AG10803 (cell line): ENCODE measurements around the gene PPP2R5B.
A peak's percentile ranks its signal among the peaks of the same experiment; 100 is the strongest.

ENCODE experiments used
- DNase-seq: peaks from one replicate; pipeline ENCODE4 v3.0.0; 2010; ENCODE audit warnings: low read depth
- H3K4me3 ChIP-seq: 2 replicates; pipeline ENCODE4 v1.5.1; 2011; ENCODE audit warnings: mild to moderate bottlenecking, low read length, control low read depth
- TF ChIP-seq, protein P1 (sequence below): conservative IDR thresholded peaks from 2 replicates; pipeline ENCODE4 v1.5.1; 2011; ENCODE audit warnings: mild to moderate bottlenecking, low read length, control low read depth, inconsistent platforms

The PPP2R5B gene

DNA sequence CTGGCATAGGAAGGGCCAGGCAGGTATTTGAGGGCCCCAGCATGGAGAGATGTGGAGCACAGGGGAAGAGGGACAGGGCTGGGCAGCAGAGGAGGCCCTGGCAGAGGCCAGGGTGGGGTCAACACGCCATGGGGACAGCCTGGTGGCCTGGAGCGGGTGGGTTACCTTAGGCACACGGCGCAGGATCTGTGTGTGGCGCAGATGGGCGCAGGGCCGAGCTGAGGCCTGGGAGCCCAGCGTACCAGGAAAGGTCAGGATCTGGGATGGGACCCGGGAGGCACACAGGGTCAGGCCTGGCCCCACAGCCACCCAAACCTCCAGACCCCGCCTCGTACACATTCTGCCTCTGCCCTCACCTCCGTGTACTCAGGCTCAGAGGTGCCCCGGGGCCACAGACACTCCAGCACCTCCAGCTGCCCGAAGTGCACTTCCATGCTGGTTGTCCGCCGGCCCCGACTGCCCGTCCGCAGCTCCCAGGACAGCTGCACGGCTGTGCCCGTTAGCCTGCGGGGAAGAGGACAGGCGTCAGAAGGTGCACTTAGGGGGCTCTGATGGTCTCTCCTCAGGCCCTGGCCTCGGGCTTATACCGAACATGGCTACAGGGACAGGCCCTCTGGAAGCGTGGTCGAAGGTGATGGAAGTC lies 13.9 kb upstream of the PPP2R5B start:
- TF ChIP-seq, protein P1, sequence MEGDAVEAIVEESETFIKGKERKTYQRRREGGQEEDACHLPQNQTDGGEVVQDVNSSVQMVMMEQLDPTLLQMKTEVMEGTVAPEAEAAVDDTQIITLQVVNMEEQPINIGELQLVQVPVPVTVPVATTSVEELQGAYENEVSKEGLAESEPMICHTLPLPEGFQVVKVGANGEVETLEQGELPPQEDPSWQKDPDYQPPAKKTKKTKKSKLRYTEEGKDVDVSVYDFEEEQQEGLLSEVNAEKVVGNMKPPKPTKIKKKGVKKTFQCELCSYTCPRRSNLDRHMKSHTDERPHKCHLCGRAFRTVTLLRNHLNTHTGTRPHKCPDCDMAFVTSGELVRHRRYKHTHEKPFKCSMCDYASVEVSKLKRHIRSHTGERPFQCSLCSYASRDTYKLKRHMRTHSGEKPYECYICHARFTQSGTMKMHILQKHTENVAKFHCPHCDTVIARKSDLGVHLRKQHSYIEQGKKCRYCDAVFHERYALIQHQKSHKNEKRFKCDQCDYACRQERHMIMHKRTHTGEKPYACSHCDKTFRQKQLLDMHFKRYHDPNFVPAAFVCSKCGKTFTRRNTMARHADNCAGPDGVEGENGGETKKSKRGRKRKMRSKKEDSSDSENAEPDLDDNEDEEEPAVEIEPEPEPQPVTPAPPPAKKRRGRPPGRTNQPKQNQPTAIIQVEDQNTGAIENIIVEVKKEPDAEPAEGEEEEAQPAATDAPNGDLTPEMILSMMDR: no peak
- DNase-seq: no peak
- H3K4me3 ChIP-seq: no peak overlapping the region

DNA sequence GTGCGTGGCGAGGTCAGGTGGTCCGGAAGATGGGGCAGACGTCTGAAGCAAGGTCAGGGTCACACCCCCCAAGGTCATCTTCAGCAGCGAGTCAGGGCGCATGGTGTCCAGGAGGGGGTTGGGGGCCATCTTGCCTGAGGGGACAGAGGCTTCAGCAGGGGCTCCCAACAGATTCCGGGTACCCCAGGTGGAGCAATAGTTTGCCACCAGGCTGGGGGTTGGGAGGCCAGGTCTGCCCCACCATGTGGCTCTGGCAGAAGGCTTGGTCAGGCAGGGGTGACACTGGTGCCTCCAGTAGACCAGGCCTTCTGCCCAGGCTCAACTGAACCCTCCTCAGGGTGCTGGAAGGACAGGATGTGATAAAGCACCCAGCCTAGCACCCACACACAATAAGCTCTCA lies 13.3 kb upstream of the PPP2R5B start:
- H3K4me3 ChIP-seq: no peak overlapping the region
- TF ChIP-seq, protein P1: no peak
- DNase-seq: no peak

DNA sequence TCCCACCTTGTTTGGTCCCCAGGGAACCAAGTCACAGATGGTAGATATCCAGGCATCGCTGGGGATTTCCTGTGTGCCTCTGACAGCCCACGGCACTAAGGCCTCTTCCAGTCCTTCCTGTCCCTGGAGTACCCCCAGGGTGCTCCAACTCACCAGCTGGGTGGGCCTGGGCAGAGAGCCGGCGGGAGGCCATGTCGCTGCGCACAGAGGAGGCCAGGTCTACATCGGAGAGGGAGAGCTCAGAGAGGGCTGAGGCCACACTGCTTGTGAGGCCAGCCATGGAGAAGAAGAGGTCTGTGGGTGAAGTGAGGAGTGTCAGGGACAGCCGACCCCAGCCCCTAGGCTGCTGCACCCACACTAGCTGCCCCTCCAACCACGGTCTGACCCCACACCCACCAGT lies 12.8 kb upstream of the PPP2R5B start:
- no peak for DNase-seq
- TF ChIP-seq, protein P1: no peak
- no peak overlapping the region for H3K4me3 ChIP-seq

DNA sequence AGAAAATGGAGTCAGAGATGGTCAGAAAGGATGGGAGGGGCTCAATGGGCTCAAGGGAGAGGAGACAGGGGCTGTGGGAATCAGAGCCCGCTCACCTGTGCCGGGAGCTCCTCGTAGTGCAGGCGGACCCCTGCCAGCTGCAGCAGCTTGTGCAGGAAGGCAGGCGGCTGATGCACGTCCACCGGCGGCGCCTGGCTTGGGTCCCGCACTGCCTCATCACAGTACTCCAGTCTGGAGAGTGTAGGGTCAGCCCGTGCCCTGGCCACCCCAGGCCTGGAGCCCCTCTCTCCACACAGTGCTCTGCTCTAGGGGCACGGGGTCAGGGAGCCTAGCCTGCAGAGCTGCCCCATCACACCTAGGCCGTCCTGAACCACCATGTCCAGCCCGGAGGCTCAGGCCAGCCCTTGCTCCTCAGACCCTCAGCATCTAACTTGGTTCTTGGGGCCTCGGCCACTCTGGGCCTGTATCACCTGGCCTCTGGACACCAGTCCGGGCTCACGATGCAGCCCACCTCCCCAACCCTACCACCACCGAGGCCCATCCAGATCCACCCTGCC lies 11.2 kb upstream of the PPP2R5B start:
- TF ChIP-seq, protein P1: no peak
- H3K4me3 ChIP-seq: no peak overlapping the region
- DNase-seq: no peak

DNA sequence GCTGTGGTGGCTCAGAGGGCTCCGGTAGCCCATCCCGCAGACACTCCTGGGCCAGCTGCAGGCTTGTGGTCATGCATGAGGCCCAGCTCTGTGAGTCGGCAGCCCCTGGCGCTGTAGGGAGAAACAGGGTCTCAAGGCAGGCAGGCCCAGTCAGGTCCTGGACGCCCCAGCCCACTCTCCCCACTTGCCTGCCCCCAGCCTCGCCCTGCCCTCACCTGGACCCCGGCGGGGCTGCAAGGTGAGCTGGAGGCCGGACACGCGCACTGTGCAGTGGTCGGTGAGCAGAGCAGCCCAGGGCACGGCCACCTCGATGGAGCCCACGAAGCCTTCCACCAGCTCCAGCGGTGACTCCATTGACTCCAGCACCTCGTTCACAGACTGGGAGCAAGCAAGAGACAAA lies 10.4 kb upstream of the PPP2R5B start:
- H3K4me3 ChIP-seq: no peak overlapping the region
- no peak for DNase-seq
- TF ChIP-seq, protein P1: no peak

DNA sequence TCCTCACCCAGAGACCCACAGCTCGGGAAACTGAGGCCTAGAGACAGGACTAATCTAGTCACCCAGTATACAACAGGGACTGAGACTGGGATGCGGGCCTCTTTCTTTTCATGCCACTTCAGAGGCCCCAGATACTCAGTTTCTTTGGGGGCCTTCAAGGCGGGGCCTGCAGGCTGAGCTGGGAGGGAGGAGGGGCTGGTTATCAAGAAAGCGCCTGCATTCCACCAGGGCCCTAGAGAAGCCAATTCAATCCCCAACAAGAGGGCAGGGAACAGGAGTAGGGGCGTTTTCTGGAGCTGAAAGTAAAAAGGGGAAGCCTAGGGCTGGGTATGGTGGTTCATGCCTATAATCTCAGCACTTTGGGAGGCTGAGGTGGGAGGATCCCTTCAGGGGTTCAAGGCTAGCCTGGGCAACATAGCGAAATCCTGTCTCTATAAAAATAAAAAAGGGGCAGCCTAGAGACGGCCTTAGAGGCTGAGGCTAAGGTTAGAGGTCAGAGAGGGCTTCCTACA lies 9.1 kb upstream of the PPP2R5B start:
- H3K4me3 ChIP-seq: peak overlapping the region; percentile 99
- no peak for DNase-seq
- TF ChIP-seq, protein P1: no peak

DNA sequence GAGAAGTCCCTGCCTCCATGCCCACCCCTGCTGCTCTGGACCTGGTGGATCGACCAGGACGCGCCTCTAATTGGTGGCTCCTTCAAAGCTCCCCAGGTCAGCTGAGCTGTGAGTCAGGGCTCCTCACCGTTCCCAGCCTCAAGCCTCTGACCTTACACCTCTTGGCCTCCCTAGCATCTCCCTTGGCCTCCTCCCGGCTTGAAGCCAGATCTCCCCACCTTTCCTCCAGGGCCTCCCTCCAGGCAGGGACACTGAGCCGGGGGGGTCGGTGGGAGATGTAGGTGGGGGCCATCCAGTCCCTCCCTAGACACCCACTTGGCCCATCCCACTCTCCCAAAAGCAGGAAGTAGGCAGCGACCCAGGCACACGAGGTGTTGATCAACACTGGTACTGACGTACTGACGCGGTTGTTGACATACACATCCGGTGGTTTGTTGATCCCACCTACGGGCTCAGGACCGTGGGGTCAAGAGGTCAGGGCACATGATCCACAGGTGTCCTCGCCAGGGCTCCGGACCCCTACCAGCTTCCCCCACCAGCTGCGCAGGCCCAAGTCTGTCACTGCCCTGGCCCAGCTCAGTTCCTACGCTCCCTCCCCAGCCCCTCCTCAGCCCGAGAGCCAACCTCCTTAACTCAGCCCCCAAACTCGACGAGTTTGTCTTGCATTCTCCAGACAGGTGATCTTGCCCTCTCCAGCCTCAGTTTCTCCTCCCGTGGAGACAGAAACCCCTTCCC lies 8.3 kb upstream of the PPP2R5B start:
- H3K4me3 ChIP-seq: peak overlapping the region; percentile 99
- TF ChIP-seq, protein P1: no peak
- peak; percentile 63 for DNase-seq
